Measurements from ENCODE around the gene GFRA1.

GRCh38 chr10:116223289-116223688, 49.7 kb downstream of the GFRA1 start:
- TF ChIP-seq EGR1 (IDR thresholded peaks at IDR 0.05; ENCODE audit: borderline replicate concordance, low read depth, low read length) (no peak), CREB1 (IDR thresholded peaks at IDR 0.05) (no peak), CTCF (IDR thresholded peaks at IDR 0.05; ENCODE audit: control extremely low read depth in 1 of 3, insufficient read depth in 1 of 3, low read depth in 1 of 3, low read length in 3 of 3) (no peak), SRF (IDR thresholded peaks at IDR 0.05; ENCODE audit: low read depth, low read length) (no peak), ZNF274 (IDR thresholded peaks at IDR 0.05; ENCODE audit: borderline replicate concordance, extremely low read depth, low read length) (no peak), POLR2A (IDR thresholded peaks at IDR 0.05; ENCODE audit: control extremely low read depth in 1 of 2, low read depth in 2 of 2, low read length in 2 of 2) (no peak)
